Spleen (tissue), 7 donors: ENCODE data around the gene AGPS.

Experiments used
- CTCF ChIP-seq, 11 experiments: fragments of 200-600 bp in 7 of 11; fragments of 450-650 bp in 4 of 11; sonication (generic) in 4 of 11; IDR thresholded peaks in 8 of 11; conservative IDR thresholded peaks in 3 of 11; 1 replicate in 7 of 11; 2 replicates in 4 of 11; pipeline versions ENCODE4 v1.4.0 to v1.8.0; 2016 to 2021; ENCODE audit warnings: antibody characterized with exemption in 11 of 11, inconsistent platforms in 4 of 11, mild to moderate bottlenecking in 1 of 11
- POLR2A ChIP-seq, 3 donors: fragments of 450-650 bp; IDR thresholded peaks; one replicate each; pipeline ENCODE4 v1.5.1; 2017; ENCODE audit warnings: antibody characterized with exemption in 3 of 3, mild to moderate bottlenecking in 1 of 3
- POLR2AphosphoS5 ChIP-seq, 3 donors: sonication (generic); formaldehyde crosslinking; IDR thresholded peaks; one replicate each; pipeline ENCODE4 v1.5.1; 2017; ENCODE audit warnings: antibody characterized with exemption in 3 of 3
- donor health status: DM: no; HTN: no; CAD: no; lungs with moderate emphysema.
- donor health status: DM: no; HTN: no; CAD: no.
- donor health status: DM: no; HTN: no; CAD: no.

DNA sequence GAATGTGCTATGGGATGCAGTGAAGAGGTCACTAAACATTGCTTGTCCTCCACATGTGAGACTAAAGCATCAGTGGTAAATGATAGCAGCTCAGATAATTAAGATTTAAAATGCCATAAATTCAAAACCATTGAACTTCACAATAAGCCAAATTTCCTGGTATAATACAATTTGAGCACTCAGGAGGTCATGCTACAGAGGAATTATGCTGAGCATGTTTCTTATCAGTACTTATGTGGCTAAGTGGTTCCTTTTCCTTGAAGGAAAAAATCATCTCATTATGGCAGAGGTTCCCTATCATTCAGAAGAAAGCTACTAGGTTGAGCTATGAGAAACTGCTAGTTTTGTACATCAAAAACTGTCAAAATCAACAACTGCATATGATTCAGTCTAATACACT lies 156.6 kb downstream of the AGPS start:
- TF ChIP-seq POLR2A (IDR thresholded peaks at IDR 0.05), result no peak
- no peak for TF ChIP-seq POLR2AphosphoS5 (IDR thresholded peaks at IDR 0.05)
- TF ChIP-seq CTCF (IDR thresholded peaks at IDR 0.05 in 8 of 11, conservative IDR thresholded peaks at IDR 0.05 in 3 of 11), result no peak
